ENCODE results near the gene LDB2.

LDB2 gene

DNA sequence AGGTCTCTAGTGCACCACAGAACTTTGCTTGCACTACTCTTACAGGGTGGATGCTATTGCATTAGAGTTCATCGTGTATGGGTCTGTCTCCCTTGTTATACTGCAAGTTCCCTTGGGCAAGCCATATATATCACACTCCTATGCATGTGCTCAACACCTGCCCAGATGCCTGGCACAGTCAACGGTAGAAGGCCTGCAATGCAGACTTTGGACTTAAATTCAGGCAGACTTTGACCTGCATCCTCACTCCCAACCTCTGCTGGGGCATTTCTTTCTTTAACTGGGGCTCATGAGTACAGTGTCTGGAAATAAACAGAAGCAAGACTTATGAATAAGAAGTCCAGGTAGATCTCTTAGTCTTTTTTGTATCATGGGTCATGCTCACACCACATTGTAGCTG is 148.2 kb downstream of the LDB2 start:
- no peak for DNase-seq

DNA sequence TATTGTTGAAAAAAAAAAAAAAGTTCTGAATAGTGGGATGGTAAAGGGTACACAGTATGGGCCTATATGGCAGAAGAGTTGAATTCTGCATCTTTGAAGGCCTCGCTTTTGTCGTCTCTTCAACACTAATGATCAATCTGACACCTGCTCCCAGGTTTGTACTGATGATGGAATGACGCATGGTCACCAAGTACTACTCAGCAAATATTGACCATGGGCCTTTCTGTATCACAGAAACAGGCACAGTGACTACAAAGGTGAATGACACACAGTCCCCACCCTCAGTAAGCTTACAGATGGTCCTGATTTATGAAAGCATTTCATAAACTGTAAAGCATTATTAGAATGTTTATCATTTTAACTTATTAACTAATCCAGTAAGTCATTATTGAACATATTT is 152.6 kb downstream of the LDB2 start:
- no peak for DNase-seq

DNA sequence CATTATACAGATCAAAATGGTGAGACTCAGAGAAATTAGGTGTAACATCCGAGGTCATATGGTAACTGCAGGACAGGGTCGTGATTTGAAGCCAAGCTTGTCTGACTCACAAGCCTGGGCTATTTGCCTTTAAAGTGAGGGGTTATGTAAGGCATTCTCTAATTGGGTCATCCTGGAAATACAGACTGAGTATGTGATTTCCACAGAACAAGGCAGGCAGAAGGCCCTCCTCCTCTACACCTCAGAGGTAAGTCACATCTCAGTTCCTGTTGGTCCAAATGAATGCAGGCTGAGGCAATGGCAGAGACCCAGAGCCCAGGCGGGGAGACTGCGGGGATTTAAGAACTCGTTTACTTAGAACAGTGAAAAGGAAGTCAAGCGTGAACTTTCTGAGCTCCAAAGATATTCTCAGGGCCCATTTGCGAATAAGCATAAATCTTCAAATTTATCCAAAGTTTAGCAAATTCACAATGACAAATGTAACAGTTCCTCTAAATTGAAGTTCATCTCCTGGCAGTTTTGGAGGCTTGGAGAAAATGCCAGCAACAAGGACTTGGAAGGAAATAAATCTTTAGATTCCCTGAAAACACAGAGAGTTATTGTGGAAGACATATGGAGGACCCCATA is 153.3 kb downstream of the LDB2 start:
- no peak for DNase-seq

DNA sequence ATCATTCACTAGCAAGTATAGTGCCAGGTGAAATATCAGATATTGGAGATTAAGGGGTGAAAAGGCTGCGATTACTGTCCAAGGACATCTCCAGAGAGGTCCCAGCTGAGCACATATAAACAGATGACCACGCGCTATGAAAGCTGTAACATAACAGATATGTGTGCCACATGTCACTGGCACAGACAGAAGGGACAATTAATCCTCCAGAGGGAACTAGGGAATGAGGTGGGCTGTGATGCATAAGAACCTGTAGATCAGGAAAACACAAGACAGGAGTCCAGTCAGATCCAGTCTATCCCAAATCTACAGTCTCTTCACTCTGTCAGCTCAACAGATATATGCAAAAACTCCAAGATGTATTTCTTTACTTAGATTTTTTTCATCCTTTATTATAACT is 157.2 kb downstream of the LDB2 start:
- DNase-seq = no peak

DNA sequence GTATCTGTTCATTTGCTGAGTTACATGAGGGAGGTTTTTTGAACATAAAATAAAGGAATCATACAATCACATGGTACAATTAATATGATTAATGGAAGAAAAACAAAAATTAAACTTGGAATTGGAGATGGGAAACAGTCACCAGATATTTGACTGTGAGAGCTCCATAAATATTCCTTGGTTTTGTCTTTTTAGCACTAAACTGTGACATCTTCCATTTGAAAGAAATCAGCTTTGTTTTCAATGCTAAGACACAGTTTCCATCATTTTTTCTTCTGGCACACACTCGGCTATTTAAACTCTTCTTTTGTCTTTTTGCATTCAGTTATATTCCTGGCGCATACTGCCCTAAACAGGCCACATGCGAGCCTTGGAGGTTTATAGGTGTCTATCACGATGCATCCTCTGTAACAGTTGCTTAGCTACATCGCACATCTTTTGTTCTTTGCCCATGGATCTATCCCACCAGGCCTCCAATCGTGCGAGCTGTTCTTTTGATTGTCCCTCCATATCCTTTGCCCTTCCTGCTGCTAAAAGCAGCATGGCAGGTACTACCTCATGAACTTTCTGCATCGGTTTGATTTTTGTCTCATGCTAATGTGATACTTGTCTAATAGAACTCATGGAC is 158.3 kb downstream of the LDB2 start:
- DNase-seq = no peak

DNA sequence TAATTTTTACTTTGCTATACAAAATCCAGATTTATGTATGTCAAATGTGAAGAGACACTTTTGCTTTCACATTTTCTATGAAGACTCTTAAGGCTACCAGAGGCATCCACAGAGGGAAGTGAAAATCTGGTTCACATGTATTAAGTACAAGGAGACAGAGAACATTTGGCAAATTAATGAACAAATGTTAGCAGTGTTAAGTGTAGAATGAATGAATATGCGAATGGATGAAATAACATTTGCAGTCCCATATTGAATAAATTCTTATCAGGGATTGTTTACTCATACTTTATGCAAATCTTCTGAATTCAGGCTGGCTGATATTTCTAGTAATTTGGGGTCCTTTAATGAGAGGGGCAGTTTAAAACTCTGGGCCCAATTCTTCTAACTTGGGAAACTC is 159.9 kb downstream of the LDB2 start:
- DNase-seq = no peak

DNA sequence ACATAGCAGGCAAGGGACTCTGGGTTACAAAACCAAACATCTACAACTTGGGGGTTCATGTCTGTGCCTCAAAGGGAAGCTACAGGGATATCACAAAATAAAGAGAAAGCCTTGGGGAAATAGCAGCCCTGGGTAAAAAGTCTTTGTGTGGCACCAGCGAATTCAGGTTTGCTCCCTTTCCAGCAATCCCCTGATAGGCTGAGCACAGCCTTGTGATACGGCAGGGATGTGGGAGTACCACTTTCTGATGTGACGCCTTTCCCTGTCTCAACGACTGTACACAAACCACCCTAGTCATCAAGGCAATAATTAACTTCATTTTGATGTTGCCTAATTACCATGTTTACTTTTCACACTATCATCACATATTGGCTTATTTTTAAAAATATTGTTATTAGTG is 164.9 kb downstream of the LDB2 start:
- no peak for DNase-seq

DNA sequence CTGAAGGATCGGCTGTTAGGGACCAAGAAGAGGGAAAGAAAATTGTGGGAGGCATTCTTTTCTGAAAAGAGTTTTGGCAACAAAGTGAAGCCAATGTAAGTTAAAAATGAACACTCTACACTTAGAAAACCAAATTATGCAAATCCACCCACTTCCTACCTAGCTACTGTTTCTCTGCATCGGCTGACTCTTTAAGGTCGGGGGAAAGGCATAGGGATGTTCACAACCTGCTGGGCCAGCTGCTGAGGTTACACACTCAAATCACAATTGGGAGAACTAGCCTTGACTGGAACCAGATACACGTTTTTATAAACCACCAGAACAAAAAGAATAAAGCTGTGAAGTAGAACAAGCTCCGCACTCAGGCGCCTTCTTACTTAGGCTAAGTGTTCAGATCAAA is 165.7 kb downstream of the LDB2 start:
- no peak for DNase-seq

DNA sequence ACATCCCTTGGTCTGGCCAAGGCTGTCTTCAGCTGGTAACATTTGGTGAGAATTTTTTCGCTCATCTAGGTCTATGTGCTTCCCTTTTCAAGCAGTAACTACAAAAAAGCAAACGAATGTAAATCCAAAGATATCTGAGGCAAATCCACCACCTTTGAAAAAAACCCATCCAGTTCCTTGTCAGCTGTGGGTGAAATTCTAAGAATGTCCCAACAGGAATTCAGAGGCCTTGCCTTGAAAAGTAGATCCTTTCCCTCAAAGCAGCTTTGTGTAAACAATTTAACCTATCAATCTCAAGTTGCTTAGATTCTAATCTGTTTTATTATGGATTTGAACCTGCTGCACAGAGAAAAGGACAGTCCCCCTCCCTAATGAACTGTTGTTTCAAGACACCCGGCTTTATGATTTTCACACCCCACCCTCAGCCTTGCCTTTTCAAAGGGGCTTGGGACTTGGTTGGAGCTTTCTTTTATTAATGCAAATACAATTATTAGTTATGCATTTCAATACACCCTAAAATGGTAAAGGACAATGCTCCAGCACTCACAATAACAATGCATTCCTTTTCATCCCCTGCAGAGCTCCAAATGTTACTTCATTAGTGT is 166.6 kb downstream of the LDB2 start:
- no peak for DNase-seq

DNA sequence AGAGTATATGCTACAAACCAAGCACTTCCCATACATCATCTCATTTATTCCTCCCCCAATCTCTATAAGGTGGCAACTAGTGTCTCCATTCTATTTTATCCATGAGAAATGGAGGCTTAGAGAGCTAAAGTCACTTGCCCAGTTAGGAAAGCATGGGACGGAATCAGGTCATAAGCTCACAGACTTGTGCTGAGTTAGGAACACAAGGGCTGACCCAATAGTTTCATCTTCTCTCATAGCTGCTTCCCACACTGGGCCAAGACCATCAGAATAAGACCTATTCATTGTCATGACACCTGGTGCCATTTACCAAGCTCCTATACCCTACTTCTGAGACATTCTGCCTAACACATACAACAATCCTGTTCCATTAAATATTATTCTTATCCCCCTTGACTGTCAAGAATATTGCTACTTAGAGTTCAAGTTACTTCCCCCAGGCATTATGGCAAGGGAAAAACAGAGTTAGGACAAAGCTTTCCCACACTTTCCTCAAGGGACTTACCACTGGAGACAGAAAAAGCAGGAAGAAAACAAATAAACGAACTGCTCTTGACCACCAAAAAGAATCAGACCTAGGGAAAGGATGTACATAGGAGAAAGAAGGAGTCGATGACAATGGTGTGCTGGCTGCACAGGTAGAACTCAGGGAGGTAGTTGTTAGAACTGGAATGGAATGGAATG is 167.8 kb downstream of the LDB2 start:
- DNase-seq = no peak

DNA sequence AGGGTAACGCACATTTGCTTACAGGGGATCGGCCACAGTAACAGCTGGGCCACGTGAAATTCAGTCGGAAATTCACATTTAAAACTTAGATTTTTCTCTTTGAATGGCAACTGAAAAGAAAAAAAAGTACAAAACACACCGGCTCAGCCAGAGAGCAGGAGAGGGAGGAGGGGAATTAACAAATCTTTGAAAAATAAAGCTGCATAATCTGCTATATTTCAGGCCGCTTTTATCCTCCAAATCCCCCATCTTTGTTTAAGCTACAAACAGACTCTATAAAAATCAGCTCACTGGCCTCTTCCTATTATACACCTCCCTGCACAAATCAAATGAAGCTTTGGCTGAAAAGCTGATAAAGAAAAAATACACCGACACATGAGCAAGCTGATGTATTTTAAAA is 169.1 kb downstream of the LDB2 start:
- DNase-seq = no peak

DNA sequence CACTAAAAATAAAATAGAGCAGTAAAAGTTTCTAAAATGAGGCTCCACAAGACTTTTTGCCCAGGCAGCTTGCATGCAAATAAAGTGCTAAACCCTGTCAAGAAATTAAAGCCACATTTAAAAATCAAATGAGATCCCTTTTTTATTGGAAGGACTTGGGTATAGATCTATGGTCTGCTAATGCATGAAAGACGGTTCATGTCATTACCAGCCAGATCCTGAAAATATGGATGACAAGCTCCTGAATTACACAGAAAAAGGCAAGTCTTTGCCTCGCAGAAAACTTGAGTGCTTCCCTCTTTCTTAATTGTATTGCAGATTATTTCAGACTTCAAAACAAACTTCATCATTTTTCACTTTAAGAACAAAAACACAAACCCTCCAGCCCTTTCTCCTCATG is 169.6 kb downstream of the LDB2 start:
- DNase-seq = no peak

DNA sequence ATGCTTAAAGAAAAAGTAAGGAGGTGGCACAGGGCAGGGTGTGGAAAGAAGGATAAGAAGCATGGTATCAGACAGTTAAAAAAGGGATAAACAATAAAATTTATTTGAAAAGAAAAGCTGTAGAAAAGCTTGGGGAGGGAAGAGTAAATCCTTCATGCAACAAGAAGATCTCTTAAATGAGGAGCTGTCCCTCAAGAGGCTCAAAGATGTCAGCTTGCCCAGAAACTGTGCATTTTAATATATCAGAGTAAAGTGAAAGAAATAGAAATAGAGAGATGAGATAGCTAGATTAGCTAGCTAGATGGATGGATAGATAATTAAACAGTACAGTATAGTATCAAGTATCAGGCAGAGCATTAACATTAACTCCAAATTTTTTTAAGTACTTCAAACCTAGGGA is 170.3 kb downstream of the LDB2 start:
- no peak for DNase-seq

DNA sequence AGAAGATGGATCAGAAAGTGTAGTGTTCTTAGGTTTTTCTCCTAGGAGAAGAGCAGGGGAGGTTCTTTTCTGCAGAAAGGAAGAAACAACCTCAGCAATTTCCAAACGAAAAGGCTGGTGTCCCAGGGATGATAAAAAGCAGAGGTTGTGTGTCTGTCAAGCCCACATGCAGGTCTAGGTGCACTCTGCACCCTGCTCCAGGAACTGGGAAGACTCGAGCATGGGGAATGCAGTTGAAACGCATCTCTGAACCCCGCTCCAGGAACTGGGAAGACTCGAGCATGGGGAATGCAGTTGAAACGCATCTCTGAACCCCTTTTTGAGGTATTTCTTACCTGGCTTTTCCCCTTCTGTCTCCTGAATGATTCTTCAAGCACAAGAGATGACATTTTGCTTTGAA is 171.2 kb downstream of the LDB2 start:
- DNase-seq = no peak

DNA sequence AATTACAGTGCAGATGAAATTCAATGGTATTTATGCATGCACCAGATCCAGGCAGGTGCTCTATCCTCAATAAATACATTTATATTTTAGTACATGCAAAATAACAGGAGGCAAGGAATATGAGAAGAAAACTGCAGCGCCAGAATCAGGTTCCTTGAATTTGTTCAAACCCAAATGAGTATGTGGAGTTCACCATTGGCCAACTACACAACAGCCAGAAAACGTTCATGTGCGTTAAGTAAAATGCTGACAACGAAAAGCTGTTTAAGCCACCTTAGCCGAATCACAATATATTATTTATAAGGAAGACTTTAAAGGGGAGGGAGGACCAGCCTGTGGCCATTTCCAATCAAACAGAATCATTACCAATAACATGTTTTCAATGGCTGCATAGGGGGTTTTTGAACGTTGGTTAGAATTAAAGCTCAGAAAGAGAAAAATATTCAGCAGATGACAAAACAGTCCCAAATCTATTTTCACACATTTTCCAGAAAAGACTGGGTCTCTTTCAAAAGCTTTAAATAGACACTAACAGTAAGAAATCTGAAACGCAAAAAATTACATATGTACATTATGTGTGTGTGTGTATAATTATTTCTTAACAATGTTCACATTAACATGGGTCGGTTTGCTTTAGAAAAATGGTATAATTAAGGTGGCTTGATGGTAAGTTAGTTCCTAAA is 171.9 kb downstream of the LDB2 start:
- no peak for DNase-seq

DNA sequence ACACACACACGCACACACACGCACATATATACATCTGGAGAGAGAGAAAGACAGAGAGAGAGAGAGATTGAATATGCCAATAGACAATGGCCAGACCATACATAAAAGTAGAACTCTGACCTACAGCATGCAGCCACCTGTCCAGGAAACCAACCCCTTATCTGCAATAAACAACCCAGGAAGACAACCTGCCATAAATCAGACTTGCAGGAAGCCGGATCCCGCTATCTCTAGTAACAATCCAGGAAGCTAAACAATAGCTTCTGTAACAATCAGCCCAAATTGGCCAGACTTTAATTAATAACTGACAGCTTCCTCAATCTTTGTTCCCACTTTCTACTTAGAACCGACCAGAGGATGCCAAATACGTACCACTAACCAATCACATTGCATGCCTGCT is 173.2 kb downstream of the LDB2 start:
- no peak for DNase-seq

DNA sequence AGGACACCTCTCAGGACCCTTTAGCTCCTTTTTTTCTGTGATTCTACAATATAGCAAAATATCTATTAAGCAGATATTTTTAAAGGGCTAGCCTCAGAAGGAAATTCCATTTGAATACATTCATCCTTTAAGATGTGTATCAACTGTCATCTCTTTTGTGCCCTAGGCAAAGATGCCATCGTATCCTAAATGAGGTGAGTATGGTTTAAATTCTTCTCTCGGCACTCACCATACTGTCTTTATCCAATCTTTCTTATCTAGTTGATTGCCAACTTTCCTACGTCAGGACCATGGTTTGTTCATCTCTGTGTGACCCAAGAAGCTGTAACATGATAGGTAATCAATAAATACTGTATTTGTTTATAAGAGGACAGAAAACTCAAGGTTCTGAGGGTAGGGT is 176.0 kb downstream of the LDB2 start:
- no peak for DNase-seq

DNA sequence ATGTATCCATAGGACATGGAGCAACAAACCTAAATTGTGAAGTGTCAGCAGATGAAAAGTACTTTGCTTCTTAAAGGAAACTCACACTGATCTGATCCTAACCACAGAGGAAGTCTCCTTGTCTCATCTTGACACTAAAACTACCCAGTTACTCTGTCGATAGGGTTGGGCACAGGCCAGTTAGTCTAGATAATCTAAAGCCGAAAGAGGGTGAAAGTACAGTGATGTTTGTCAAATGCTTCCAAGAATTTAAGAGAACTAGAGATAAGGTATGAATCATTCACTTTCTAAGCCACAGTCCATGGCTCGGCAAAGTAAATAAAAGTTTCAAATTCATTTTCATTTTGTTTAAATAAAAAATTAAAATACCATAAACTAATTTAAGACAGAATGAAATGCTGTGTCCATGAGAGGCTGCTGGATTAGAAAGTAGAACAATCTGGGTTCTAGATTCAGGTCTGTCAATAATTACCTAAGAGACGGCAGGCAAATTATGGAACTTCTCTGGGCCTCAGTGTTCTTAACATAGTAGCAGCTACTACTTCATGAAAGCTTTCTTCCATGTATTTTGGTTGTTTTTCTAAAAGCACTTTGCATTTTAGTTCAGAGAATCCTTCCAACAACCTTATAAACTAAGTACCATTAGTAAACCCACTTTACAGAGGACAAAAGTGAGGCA is 176.7 kb downstream of the LDB2 start:
- no peak for DNase-seq

DNA sequence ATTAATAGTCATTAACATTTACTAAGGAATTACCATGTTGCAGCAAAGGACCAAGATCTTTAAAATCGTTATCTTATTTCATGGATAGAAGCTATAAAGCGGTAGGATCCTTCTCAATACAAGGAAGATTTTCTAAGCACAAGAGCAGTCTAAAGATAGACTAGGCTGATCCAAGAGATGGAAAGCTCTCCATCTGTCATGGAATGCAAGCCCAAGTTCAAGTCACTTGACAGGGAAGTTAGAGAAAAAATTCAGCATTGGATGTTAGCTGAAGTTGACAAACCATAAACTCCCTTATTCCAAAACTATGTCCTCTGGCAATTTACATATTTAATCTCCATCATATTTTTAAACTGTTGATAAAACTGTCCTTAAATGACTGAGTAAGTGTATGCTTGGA is 177.7 kb downstream of the LDB2 start:
- no peak for DNase-seq

DNA sequence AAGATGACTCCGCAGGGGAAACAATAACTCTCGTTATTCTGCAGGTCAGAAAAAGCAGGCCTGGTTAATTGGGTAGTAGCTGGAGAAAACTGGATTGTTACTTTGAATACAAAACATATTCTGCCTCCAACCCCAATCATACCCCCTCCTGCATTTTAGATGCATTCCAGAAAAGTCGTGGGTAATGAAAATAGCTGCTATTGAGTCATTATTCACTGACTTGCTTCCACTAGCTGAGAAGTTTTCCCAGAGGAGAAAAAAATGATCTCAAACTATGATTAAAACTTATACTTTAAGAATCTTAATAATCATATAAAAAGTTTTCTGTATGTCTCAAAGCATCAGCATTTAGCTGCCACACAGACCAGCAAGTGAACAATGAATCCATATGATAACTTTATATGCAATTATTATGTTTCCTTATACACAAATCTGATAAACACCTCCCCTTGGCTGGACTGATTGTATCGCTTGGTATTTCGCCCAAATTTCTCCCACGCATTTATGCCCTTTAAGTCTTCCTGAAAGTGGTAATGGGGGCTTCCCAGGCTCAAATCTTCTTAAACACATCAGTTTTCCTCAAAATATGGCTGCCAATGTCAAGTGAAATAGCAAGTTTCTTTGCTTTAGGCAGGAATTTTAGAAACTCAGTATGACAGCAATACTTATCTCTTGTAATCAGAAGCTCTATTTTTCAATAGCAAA is 181.0 kb downstream of the LDB2 start:
- no peak for DNase-seq

DNA sequence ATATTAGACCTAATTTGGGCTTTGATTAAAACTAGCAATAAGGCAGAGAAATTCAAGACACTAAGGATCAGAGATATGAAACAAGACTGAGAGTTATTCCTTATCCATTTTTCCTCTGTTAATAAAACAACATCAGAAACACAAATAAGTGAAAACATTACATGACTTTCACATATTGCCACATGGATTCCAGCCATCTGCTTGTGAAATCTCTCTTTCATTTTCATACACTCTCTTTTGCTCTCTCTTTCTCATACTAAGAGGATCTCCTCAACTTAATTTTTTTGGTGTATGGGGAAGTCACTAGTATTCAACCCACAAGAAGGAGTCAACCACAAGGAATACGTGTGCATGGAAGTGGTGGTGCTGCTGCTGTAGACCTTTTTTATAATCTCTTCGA is 183.0 kb downstream of the LDB2 start:
- DNase-seq = no peak

DNA sequence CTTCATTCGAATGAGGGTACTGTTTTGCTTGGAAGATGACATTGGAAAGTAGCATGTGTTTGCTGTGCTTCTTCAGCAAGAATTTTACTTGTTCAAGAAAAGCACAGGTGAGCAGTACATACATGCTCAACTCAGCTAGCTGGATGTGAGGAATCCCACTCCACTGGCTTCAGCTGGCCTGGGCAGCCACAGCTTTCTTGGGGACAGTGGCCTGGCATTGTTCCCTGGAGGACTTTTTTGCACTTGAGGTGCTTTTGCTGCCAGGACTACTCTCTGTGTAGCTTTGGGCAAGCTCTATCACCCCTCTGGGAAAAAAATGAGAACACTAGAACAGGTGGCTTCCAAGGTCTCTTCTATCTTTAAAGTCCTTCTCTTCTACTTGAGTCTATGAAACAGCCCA is 184.3 kb downstream of the LDB2 start:
- DNase-seq = no peak

DNA sequence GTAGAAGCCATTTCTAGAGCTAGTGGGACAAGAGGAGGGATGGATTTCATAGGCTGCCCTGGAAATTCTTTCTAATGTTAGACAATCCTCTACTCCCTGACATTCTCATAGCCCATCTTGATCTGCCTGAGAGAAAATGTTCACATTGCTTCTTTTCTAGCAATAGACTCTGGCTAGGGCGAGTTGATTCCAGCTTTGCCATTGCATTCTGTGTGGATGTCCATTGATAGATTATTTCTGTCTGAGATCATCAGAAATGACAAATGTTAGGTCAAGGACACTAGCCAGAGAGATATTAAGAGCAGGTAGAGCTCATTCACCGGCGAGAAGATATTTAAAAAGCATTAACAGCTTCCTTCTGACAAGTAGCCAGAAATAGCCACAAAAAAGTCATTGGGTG is 184.7 kb downstream of the LDB2 start:
- DNase-seq = no peak
